ENCODE results near the gene RHPN2. TPM values are rescaled to one million over a fixed set of nuclear protein-coding genes. Genes with fewer than 3 reads are reported as not detected.
A peak's percentile ranks its signal among the peaks of the same experiment; 100 is the strongest.

Gene RHPN2
- total and polyA plus RNA-seq, 2 of the 13 experiments (the other 11 are each of a cell fraction or from before 2014, with no cell fraction given): 20.3 to 48.0 TPM

DNA sequence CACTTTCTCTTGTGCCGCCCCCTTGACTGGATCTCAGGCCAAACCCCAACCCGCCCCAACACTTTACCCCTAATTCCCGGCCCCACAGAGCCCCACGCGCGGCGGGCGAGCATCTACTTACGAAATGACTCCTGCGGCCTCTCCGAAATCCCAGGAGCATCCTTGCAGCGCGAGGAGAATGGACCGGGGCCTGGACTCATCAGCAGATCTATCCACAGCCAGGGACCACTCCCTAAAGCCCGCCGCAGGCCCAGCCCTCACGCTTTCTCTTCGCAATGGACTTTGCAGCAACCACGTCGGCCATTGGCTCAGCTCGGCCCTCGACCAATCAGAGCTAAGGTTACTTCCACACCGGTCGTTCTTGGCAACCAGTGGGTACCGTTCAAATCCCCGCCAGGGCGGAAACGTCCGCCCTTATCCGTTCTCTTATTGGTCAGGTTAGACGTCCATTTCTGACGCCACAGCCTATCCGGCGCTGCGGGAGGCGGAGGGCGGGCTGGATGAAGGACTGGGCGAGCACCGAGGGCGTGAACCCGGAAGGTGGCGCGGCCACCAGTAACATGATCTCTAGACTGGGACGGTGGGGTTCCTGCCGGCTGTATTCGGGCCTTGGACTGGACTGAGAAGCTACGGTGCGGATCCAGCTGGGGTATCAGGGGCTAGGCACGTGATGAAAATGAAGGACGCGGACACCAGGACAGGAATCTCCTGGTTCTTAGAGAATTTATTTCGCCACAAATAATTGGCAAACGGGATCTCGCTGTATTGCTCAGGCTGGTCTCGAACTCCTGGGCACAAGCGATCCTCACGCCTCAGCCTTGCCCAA is 92.8 kb downstream of the RHPN2 start, which contains the start of the genes CEP89 and FAAP24 (continued):
- no peak for TF ChIP-seq HNRNPH1 (optimal IDR thresholded peaks at IDR 0.05; ENCODE audit: low read depth, low read length)
- peak; percentile 92 for TF ChIP-seq RXRA (CRISPR knock-in tag; IDR thresholded peaks at IDR 0.05)
- no peak for TF ChIP-seq SNRNP70 (IDR thresholded peaks at IDR 0.05; ENCODE audit: low read depth, low read length)
- TF ChIP-seq RARG (CRISPR knock-in tag; IDR thresholded peaks at IDR 0.05; ENCODE audit: low read depth): no peak
- TF ChIP-seq AHR (CRISPR knock-in tag; IDR thresholded peaks at IDR 0.05): 0 out of 2 replicates have a peak, but pooled peaks have one; percentile 50
- TF ChIP-seq, protein P1, sequence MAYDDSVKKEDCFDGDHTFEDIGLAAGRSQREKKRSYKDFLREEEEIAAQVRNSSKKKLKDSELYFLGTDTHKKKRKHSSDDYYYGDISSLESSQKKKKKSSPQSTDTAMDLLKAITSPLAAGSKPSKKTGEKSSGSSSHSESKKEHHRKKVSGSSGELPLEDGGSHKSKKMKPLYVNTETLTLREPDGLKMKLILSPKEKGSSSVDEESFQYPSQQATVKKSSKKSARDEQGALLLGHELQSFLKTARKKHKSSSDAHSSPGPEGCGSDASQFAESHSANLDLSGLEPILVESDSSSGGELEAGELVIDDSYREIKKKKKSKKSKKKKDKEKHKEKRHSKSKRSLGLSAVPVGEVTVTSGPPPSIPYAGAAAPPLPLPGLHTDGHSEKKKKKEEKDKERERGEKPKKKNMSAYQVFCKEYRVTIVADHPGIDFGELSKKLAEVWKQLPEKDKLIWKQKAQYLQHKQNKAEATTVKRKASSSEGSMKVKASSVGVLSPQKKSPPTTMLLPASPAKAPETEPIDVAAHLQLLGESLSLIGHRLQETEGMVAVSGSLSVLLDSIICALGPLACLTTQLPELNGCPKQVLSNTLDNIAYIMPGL (CRISPR knock-in tag; IDR thresholded peaks at IDR 0.05; ENCODE audit: borderline replicate concordance in 1 of 2, low read depth in 1 of 2): peak in 1 of 2 experiments; percentile 39; a peak in 2 of 4 replicates
- peak; percentile 92 for TF ChIP-seq NR2C2 (CRISPR knock-in tag; IDR thresholded peaks at IDR 0.05; ENCODE audit: borderline replicate concordance)
- peak; percentile 45 for TF ChIP-seq YY1 (IDR thresholded peaks at IDR 0.05; ENCODE audit: insufficient read depth, insufficient replicate concordance, low read depth, low read length)
- TF ChIP-seq, protein P2, sequence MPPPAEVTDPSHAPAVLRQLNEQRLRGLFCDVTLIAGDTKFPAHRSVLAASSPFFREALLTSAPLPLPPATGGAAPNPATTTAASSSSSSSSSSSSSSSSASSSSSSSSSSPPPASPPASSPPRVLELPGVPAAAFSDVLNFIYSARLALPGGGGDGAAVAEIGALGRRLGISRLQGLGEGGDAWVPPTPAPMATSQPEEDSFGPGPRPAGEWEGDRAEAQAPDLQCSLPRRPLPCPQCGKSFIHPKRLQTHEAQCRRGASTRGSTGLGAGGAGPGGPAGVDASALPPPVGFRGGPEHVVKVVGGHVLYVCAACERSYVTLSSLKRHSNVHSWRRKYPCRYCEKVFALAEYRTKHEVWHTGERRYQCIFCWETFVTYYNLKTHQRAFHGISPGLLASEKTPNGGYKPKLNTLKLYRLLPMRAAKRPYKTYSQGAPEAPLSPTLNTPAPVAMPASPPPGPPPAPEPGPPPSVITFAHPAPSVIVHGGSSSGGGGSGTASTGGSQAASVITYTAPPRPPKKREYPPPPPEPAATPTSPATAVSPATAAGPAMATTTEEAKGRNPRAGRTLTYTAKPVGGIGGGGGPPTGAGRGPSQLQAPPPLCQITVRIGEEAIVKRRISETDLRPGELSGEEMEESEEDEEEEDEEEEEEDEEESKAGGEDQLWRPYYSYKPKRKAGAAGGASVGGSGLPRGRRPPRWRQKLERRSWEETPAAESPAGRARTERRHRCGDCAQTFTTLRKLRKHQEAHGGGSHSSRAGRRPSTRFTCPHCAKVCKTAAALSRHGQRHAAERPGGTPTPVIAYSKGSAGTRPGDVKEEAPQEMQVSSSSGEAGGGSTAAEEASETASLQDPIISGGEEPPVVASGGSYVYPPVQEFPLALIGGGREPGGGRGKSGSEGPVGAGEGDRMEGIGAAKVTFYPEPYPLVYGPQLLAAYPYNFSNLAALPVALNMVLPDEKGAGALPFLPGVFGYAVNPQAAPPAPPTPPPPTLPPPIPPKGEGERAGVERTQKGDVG (CRISPR knock-in tag; IDR thresholded peaks at IDR 0.05; ENCODE audit: borderline replicate concordance): no peak
- TF ChIP-seq PTBP1 (IDR thresholded peaks at IDR 0.05; ENCODE audit: low read depth, low read length, poor library complexity, severe bottlenecking): no peak
- TF ChIP-seq HOXA3 (CRISPR knock-in tag; IDR thresholded peaks at IDR 0.05): 0 out of 2 replicates have a peak, but pooled peaks have one; percentile 31
- no peak for TF ChIP-seq ZNF441 (CRISPR knock-in tag; IDR thresholded peaks at IDR 0.05; ENCODE audit: borderline replicate concordance)
- TF ChIP-seq SIX4 (CRISPR knock-in tag; IDR thresholded peaks at IDR 0.05): peak; percentile 96
- TF ChIP-seq, protein P3, sequence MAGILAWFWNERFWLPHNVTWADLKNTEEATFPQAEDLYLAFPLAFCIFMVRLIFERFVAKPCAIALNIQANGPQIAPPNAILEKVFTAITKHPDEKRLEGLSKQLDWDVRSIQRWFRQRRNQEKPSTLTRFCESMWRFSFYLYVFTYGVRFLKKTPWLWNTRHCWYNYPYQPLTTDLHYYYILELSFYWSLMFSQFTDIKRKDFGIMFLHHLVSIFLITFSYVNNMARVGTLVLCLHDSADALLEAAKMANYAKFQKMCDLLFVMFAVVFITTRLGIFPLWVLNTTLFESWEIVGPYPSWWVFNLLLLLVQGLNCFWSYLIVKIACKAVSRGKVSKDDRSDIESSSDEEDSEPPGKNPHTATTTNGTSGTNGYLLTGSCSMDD (CRISPR knock-in tag; IDR thresholded peaks at IDR 0.05): no peak
- TF ChIP-seq ZNF296 (CRISPR knock-in tag; conservative IDR thresholded peaks at IDR 0.05): no peak
- TF ChIP-seq SP5 (CRISPR knock-in tag; IDR thresholded peaks at IDR 0.05; ENCODE audit: borderline replicate concordance, low read depth): no peak; the same call in 1 of the 2 replicates
- TF ChIP-seq HMG20B (CRISPR knock-in tag; conservative IDR thresholded peaks at IDR 0.05): no peak
- TF ChIP-seq ZNF891 (CRISPR knock-in tag; IDR thresholded peaks at IDR 0.05): peak; percentile 82; the same call in 1 of the 2 replicates
- TF ChIP-seq, protein P4, sequence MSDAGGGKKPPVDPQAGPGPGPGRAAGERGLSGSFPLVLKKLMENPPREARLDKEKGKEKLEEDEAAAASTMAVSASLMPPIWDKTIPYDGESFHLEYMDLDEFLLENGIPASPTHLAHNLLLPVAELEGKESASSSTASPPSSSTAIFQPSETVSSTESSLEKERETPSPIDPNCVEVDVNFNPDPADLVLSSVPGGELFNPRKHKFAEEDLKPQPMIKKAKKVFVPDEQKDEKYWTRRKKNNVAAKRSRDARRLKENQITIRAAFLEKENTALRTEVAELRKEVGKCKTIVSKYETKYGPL (CRISPR knock-in tag; IDR thresholded peaks at IDR 0.05): no peak
- TF ChIP-seq SPEN (CRISPR knock-in tag; IDR thresholded peaks at IDR 0.05; ENCODE audit: low read depth): peak; percentile 51
- no peak for TF ChIP-seq ZNF256 (CRISPR knock-in tag; conservative IDR thresholded peaks at IDR 0.05)
- TF ChIP-seq PPARG (CRISPR knock-in tag; conservative IDR thresholded peaks at IDR 0.05): no peak

Measured in HepG2 (cell line).